Germinal center (tissue), 1 donor: Measurements from ENCODE around the gene LIPH.
"Not testable (repeated sequence)": the region's sequence is repeated elsewhere in the genome, so short reads cannot be mapped to it uniquely, and the experiment has no call there.

ENCODE experiments used
- DNase-seq: peaks from one replicate; pipeline ENCODE4 v3.0.0; 2012; ENCODE audit warnings: mixed read lengths, low spot score

Gene LIPH

GRCh38 chr3:185552358-185552877 lies at the start of gene LIPH:
LIPH (minus strand) TSS chr3:185552588; CDS start chr3:185552471, 117 bp downstream.
- DNase-seq, result no peak

DNA sequence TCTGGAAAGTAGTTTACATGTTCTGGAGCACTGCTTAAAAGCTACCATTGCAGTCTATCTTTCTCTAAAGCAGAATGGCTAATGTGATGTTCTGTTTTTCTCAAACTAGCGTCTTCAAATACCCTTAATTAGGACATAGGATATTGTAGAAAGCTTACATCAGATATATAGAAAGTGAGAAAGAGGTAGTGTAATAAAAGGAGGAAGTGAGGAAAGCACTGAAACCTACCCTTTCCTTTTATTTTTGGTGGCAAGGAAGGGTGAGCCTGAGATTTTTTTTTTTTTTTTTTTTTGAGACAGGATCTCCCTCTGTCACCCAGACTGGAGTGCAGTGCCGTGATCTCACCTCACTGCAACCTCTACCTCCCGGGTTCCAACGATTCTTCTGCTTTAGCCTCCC lies 43.1 kb upstream of the LIPH start:
- peak; percentile 71 for DNase-seq

- DNase-seq, result no peak
Observed at GRCh38 chr3:185594073-185594472, 41.7 kb upstream of the LIPH start.

DNA sequence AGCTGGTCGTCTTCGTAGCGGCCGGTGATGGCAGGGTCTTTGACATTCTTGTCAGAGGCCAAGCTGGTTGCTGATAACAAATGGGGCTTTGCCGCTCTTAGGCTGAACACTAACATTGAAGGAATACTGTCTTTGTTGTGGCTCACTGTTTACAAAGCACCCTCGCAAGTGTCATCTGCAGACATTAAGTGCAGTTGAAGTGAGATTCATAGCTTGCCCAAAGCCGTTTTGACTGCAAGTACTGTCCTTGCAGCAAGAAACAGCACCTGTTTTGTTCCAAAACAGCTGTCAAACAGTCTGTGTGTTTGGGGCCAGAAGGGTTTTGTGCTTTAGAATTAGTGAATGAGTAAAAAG lies 34.3 kb upstream of the LIPH start:
- DNase-seq, result no peak

DNA sequence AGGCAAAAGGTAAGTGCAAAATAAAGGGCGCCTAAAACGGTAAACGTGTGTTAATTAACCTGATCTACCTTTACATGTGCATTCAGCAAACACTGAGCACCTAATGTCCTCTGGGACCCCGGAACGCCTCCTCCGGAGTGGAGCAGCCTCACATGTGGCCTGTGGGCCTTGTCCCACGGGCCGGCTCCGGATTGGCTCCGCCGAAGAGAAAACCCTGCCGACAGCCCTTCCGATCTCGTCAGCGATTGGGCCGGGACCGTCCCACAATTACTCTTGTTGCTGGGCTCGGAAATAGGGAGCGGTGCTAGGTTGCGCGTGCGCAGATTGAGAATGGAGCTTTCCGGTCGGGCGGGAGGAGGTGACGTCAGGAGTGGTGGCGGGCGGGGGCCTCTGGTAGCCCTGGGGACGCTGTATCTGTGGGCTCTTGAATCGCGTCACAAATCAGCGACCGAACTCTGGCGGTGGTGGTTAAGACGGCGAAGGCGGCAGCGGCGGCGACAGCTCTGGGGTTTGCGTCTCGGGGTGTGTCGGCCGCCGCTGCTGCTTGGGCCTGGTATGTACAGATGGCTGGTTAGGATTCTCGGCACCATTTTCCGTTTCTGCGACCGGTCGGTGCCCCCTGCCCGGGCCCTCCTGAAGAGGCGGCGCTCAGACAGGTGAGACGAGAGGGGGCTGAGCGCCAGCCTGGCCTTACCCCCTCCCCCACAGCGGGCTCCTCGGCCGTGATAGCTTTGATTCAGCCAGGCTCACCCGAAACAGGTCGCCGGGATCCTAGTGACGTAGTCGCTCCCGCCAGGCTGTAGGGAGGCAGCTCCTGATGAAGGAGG lies 33.7 kb upstream of the LIPH start, which contains the start of gene SENP2:
SENP2 (plus strand) TSS at position 437 of the 827 bp plus-strand sequence; CDS start at position 556, 119 bp downstream.
- peak; percentile 97 for DNase-seq

- no peak for DNase-seq
Observed at GRCh38 chr3:185585518-185585858, 33.1 kb upstream of the LIPH start.

DNA sequence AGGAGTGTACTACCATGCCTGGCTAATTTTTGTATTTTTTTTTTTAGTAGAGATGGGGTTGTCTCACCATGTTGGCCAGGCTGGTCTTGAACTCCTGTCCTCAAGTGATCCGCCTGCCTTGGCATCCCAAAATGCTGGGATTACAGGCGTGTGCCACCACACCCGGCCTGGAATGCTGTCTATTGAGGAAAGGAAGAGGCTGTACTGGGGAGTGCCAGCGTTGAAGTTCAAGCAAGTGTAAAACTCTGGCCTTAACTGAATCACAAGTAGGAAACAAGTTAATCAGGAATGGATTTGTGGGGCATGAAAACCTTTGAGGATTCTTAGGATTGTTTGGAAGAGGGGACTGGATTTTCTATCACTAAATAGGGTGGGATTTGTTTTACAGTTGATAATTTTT lies 32.3 kb upstream of the LIPH start:
- no peak for DNase-seq

GRCh38 chr3:185583925-185584324 lies 31.5 kb upstream of the LIPH start:
- DNase-seq, result no peak

GRCh38 chr3:185582871-185583270 lies 30.5 kb upstream of the LIPH start:
- no peak for DNase-seq

DNA sequence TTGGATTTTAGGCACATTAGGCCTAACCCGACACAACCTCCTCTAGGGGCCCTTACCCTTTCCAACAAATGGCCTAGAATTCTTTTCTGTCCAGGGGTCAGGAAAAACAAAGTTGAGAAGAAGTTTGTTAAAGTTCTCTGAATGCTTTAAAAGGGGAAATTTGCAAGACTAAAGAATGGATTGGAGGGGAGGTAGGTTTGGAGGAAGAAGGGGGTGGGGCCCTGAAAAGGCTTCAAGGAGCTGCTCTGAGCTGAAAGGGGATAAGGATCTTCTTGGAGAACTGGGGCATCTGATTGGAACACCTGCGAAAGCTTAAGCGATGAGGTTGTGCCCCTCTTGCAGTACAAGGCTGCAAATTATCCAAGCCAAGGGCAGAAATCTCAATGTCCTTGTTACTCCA lies 29.8 kb upstream of the LIPH start:
- no peak for DNase-seq

- peak; percentile 53 for DNase-seq
Observed at GRCh38 chr3:185575108-185575869, 22.9 kb upstream of the LIPH start.

DNA sequence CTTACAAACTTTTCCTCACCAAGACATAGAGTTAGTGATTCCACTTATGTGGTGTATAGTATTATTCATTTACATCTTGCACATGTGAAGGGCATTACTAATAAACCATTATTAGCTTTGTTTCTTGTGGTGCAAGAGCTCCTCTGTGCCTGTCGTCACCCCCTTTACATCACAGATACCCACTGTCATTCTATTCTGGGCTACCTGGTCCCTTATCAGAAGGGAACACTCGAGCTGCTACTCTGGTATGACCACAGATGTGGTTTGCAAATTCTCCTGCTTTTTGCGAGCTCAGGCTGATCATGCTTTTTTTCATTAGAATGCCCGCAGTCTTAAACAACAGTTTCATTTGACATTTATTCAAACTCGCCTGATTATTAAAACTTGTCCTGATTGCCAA lies 19.8 kb upstream of the LIPH start:
- no peak for DNase-seq

- no peak for DNase-seq
Observed at GRCh38 chr3:185561958-185562357, 9.6 kb upstream of the LIPH start.

DNA sequence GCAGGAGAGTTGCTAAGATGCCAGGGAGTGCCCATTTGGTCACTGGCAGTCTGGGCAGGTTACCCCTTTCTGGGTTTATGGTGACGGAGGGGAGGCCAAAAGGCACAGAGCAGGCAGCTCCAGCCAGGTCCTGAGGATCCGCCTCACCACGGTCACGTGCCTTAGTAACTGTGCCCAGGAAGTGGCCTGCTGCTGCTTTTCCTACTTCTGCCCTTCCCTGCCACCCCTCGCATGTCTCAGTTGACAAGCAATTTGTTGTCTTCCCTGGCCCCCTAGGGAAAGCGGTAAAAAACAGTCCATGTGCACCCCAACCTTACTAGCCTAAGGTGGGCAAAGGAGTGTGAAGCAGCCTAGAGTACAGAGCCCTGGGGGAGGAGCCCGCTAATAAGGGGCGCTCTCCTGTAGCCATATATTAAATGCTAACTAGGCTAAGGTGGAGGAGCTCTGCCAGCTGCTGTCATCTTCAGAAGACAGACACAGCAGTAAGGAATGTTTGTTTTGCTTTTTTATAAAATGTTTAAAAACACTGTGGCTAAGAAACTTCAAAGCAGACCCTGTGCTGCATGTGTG lies 9.1 kb upstream of the LIPH start:
- DNase-seq, result no peak

GRCh38 chr3:185560676-185561075 lies 8.3 kb upstream of the LIPH start:
- DNase-seq, result no peak

DNA sequence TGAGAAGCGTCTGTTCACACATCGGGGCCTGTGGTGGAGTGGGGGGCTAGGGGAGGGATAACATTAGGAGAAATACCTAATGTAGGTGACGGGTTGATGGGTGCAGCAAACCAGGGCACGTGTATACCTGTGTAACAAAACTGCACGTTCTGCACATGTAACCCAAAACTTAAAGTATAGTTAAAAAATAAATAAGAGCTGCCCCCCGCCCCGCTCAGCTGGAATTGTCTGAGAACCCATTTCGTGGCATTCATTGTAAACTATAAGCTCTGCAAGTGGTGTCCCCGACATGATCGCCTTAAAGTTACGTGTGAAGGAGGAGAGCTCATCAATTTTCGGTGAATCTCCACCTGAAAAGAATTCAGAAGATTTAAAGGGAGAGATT lies 7.3 kb upstream of the LIPH start:
- DNase-seq, result no peak

DNA sequence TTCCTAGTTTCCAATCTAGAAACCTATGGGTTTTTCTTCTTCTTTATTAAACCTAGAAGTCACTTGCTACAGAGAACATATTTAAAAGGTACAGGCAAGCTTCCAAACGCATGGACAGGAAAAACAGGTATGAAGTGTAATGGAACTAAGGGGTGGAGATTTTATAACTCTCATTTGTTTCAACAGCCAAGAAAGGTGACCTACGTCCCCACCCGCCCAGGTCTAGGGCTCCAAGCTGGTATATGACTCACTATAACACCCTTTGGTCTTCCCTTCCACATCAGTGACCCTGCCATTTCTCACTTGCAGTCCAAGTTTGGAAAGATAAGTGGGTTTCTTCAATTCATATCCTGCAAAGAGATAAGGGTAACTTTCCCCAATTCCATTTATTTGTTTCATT lies 6.0 kb upstream of the LIPH start:
- no peak for DNase-seq

DNA sequence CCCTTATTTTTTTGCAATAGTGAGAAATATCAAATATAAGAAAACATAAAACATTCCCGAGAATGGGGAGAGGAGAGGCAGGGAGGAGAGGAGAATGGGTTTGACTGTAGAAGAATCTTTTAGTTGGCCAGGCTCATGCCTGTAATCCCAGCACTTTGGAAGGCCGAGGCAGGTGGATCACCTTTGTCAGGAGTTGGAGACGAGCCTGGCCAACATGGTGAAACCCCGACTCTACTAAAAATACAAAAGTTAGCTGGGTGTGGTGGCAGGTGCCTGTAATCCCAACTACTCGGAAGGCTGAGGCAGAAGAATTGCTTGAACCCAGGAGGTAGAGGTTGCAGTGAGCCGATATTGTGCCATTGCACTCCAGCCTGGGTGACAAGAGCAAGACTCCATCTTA lies 4.3 kb upstream of the LIPH start:
- DNase-seq, result not testable (repeated sequence)

- DNase-seq, result no peak
Observed at GRCh38 chr3:185555860-185556347, 3.5 kb upstream of the LIPH start.

DNA sequence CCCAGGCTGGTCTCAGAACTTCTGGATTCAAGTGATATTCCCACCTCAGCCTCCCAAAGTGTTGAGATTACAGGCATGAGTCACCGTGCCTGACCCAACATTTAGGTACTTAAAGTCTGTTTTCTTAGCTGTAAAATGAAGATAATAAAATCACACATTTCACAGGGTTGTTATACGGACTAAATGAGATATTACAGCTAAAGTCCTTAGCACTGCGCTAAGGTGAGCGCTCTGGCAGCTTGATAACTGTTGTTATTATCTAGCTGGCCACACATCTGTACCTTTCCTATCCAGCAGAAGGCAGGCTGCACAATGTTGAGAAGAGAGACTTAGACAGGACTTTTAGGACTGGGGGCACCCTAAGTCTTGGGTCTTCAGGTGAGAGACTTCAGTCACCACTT lies 2.7 kb upstream of the LIPH start:
- DNase-seq, result no peak

DNA sequence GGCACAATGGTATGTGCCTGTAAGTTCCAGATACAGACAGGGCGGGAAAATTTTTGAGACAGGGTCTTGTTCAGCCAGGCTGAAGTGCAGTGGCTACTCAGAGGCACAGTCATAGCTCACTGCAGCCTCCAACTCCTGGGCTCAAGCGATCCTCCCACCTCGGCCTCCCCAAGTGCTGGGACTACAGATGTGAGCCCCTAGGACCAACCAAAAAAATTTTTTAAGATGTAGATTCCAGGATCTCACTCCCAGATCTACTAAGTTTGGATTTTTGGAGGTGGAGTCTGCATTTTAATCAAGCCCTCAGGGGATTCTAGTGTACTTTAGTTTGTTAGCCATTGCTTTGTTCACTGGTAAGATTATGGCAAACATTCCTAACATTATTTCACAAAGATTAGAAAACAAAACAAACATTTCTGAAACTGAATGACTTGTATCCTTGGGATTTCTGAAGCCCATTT lies 2.7 kb downstream of the LIPH start:
- no peak for DNase-seq

DNA sequence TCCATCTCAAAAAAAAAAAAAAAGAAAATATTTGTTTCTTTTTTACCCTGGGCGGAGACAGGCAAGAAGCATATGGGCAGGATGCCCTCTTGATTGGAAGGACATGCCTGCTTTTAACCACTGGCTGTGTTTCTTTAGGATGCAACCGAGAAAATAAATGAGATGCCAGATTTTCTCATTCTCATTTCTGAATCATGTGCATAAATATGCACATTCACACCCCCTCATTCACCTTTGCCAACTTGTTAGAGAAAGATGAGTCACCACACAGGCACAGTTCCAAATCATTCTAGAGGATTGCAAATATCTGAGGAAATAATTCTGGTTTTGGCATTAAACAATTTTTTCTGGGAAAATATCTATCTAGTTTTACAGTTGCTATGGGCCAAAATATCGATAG lies 3.3 kb downstream of the LIPH start:
- DNase-seq, result no peak

DNA sequence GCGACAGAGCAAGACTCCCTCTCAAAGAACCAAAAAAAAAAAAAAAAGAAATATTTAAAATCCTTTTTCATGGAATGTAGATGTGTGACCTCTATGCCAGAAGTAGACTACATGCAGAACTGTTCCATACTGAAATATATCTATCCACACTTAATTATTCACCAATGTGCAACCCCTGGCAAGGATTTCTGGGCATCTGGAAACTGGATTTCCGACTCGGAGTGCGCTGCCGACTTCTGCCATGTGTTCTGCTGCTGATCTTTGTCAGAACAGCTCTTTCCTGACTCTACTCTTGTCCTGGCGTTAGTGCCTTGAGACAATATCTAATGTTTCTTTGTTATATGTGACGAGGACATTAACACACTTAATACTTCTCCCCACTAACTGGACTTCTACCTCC lies 11.7 kb downstream of the LIPH start:
- no peak for DNase-seq
